WTC11 (cell line): ENCODE measurements around the gene AGPS. TPM values are rescaled to one million over a fixed set of nuclear protein-coding genes. Genes with fewer than 3 reads are reported as not detected.

Source experiments
- ATAC-seq: fragments of 200-7000 bp; cut with Tn5 transposase; 2 replicates; pipeline ENCODE4 v1.10.0; 2021; ENCODE audit warnings: mild to moderate bottlenecking, moderate library complexity
- CTCF ChIA-PET: fragments of 300-600 bp; sonication (Branson Sonifier 250); formaldehyde crosslinking; loops from one replicate; lab custom pipeline; 2021; ENCODE audit warnings: antibody characterized with exemption; lab: Charles Lee
- POLR2A ChIA-PET: fragments of 350-600 bp; sonication (Branson Sonifier 250); formaldehyde crosslinking; loops from one replicate; lab custom pipeline; 2021; ENCODE audit warnings: antibody characterized with exemption; lab: Charles Lee
- DNase-seq: peaks from one replicate; pipeline ENCODE4 v3.0.0; 2021; ENCODE audit warnings: low spot score
- H3K27ac Mint-ChIP-seq: 2 replicates; pipeline ENCODE4 v1.8.0; 2021; ENCODE audit warnings: mixed read lengths
- H3K27me3 Mint-ChIP-seq: 2 replicates; pipeline ENCODE4 v1.8.0; 2021; ENCODE audit warnings: low read depth, mild to moderate bottlenecking, moderate library complexity, mixed read lengths
- H3K36me3 Mint-ChIP-seq: 2 replicates; pipeline ENCODE4 v1.8.0; 2021; ENCODE audit warnings: mixed read lengths
- H3K4me1 Mint-ChIP-seq: 2 replicates; pipeline ENCODE4 v1.8.0; 2022; ENCODE audit warnings: mixed read lengths
- H3K4me3 Mint-ChIP-seq: 2 replicates; pipeline ENCODE4 v1.8.0; 2021; ENCODE audit warnings: mild to moderate bottlenecking, moderate library complexity, mixed read lengths
- H3K9me3 Mint-ChIP-seq: 2 replicates; pipeline ENCODE4 v1.8.0; 2021; ENCODE audit warnings: mixed read lengths
- AFF4 ChIP-seq: sonication (generic); formaldehyde crosslinking; IDR thresholded peaks from 2 replicates; pipeline ENCODE4 v1.8.1; 2023; ENCODE audit warnings: mild to moderate bottlenecking, missing genetic modification reagents, borderline replicate concordance
- ARID4B ChIP-seq: sonication (generic); formaldehyde crosslinking; IDR thresholded peaks from 2 replicates; pipeline ENCODE4 v1.8.0; 2023; ENCODE audit warnings: missing genetic modification reagents, mild to moderate bottlenecking, borderline replicate concordance
- CBFB ChIP-seq: sonication (generic); formaldehyde crosslinking; IDR thresholded peaks from 2 replicates; pipeline ENCODE4 v1.8.1; 2022; ENCODE audit warnings: mild to moderate bottlenecking, low read depth, missing genetic modification reagents
- CREM ChIP-seq: sonication (generic); formaldehyde crosslinking; IDR thresholded peaks from 2 replicates; pipeline ENCODE4 v1.8.1; 2022; ENCODE audit warnings: mild to moderate bottlenecking, missing genetic modification reagents, moderate library complexity
- E2F5 ChIP-seq: sonication (generic); formaldehyde crosslinking; IDR thresholded peaks from 2 replicates; pipeline ENCODE4 v1.8.1; 2022; ENCODE audit warnings: mild to moderate bottlenecking, moderate library complexity, missing genetic modification reagents
- GABPB1 ChIP-seq: sonication (generic); formaldehyde crosslinking; IDR thresholded peaks from 2 replicates; pipeline ENCODE4 v1.8.1; 2023; ENCODE audit warnings: mild to moderate bottlenecking, missing genetic modification reagents
- MAX ChIP-seq: sonication (generic); formaldehyde crosslinking; IDR thresholded peaks from 2 replicates; pipeline ENCODE4 v1.8.0; 2022; ENCODE audit warnings: mild to moderate bottlenecking, missing genetic modification reagents
- MLX ChIP-seq: sonication (generic); formaldehyde crosslinking; IDR thresholded peaks from 2 replicates; pipeline ENCODE4 v1.8.1; 2023; ENCODE audit warnings: mild to moderate bottlenecking, missing genetic modification reagents, moderate library complexity
- MXD4 ChIP-seq: fragments of 250-450 bp; sonication (Bioruptor Pico); IDR thresholded peaks from 2 replicates; pipeline ENCODE4 v1.8.0; 2021; ENCODE audit warnings: mild to moderate bottlenecking, moderate library complexity, borderline replicate concordance
- MYBL2 ChIP-seq: sonication (generic); formaldehyde crosslinking; IDR thresholded peaks from 2 replicates; pipeline ENCODE4 v1.8.1; 2023; ENCODE audit warnings: mild to moderate bottlenecking, moderate library complexity, missing genetic modification reagents
- OVOL2 ChIP-seq: fragments of 250-450 bp; sonication (Bioruptor Pico); IDR thresholded peaks from 2 replicates; pipeline ENCODE4 v1.9.0; 2021; ENCODE audit warnings: mild to moderate bottlenecking, borderline replicate concordance
- PRRX2 ChIP-seq: fragments of 250-450 bp; sonication (Bioruptor Pico); IDR thresholded peaks from 2 replicates; pipeline ENCODE4 v1.8.0; 2021; ENCODE audit warnings: mild to moderate bottlenecking
- RELA ChIP-seq: sonication (generic); formaldehyde crosslinking; IDR thresholded peaks from 2 replicates; pipeline ENCODE4 v1.8.1; 2022; ENCODE audit warnings: missing genetic modification reagents, mild to moderate bottlenecking, borderline replicate concordance
- USF2 ChIP-seq: sonication (generic); formaldehyde crosslinking; IDR thresholded peaks from 2 replicates; pipeline ENCODE4 v1.8.1; 2023; ENCODE audit warnings: mild to moderate bottlenecking, missing genetic modification reagents, moderate library complexity
- ZBTB21 ChIP-seq: sonication (generic); formaldehyde crosslinking; IDR thresholded peaks from 2 replicates; pipeline ENCODE4 v1.8.1; 2023; ENCODE audit warnings: mild to moderate bottlenecking, missing genetic modification reagents, borderline replicate concordance
- ZMAT4 ChIP-seq: fragments of 250-450 bp; sonication (Bioruptor Pico); IDR thresholded peaks from 2 replicates; pipeline ENCODE4 v1.9.0; 2021; ENCODE audit warnings: mild to moderate bottlenecking
- ZNF121 ChIP-seq: sonication (generic); formaldehyde crosslinking; IDR thresholded peaks from 2 replicates; pipeline ENCODE4 v1.8.0; 2023; ENCODE audit warnings: missing genetic modification reagents
- ZNF138 ChIP-seq: sonication (generic); formaldehyde crosslinking; conservative IDR thresholded peaks from 2 replicates; pipeline ENCODE4 v1.8.1; 2022; ENCODE audit warnings: mild to moderate bottlenecking, moderate library complexity, missing genetic modification reagents
- ZNF317 ChIP-seq: sonication (generic); formaldehyde crosslinking; IDR thresholded peaks from 2 replicates; pipeline ENCODE4 v1.8.1; 2023; ENCODE audit warnings: low read depth, mild to moderate bottlenecking, moderate library complexity, missing genetic modification reagents, borderline replicate concordance
- ZNF423 ChIP-seq: fragments of 250-450 bp; sonication (Bioruptor Pico); IDR thresholded peaks from 2 replicates; pipeline ENCODE4 v2.1.2; 2022; ENCODE audit warnings: mild to moderate bottlenecking, moderate library complexity
- ZNF671 ChIP-seq: fragments of 250-450 bp; sonication (Bioruptor Pico); IDR thresholded peaks from 2 replicates; pipeline ENCODE4 v1.8.0; 2021; ENCODE audit warnings: mild to moderate bottlenecking
- total RNA-seq: library from RNA; stranded (reverse); gene quantifications from 3 replicates; pipeline ENCODE4 v1.2.3, GENCODE V29; 2021

AGPS gene
- total RNA-seq, 1 experiment from 2014 or later, result 60.8 TPM

GRCh38 chr2:177434475-177434874, 41.9 kb downstream of the AGPS start:
- Mint-ChIP-seq H3K27ac (no peak overlapping the region), H3K27me3 (no peaks in the 10 kb centered on the region), H3K36me3 (peaks cover 43% of the 10 kb centered on the region), H3K9me3 (peaks cover 35% of the 10 kb centered on the region), H3K4me3 (no peak overlapping the region)
- DNase-seq, result no peak
- ChIA-PET POLR2A (no interaction called here), CTCF (interaction anchor here (1.5 kb wide), 1 partner anchor 18 kb away, joined by 5 read pairs; no protein-coding TSS in a partner anchor)
- TF ChIP-seq MAX (CRISPR knock-in tag) (no peak), GABPB1 (no peak), MXD4 (CRISPR knock-in tag) (no peak)
- TF ChIP-seq, all 79 proteins: peak for 0
- H3K4me1 Mint-ChIP-seq, result no peaks in the 10 kb centered on the region
- ATAC-seq, result no peak

- no peak for ATAC-seq
- POLR2A ChIA-PET, result interaction anchor here (0.6 kb wide), 1 partner anchor 630 kb away, joined by 11 read pairs; no protein-coding TSS in a partner anchor
- no peaks in the 10 kb centered on the region for H3K4me1 Mint-ChIP-seq
- no peak overlapping the region for H3K27ac Mint-ChIP-seq
- H3K27me3 Mint-ChIP-seq, result no peaks in the 10 kb centered on the region
- no peak overlapping the region for H3K4me3 Mint-ChIP-seq
- CTCF ChIA-PET, result no interaction called here
- DNase-seq, result no peak
- no peaks in the 10 kb centered on the region for H3K9me3 Mint-ChIP-seq
- peaks cover 26% of the 10 kb centered on the region for H3K36me3 Mint-ChIP-seq
- TF ChIP-seq MYBL2 (CRISPR knock-in tag), result no peak
- no peak for TF ChIP-seq ZNF317
- TF ChIP-seq ZNF138 (CRISPR knock-in tag), result no peak
- TF ChIP-seq PRRX2, result no peak
- TF ChIP-seq USF2 (CRISPR knock-in tag), result no peak
These were observed 52.6 kb downstream of the AGPS start for GRCh38 chr2:177445200-177445599.

- DNase-seq (no peak), ATAC-seq (no peak)
- ChIA-PET CTCF (no interaction called here), POLR2A (interaction anchor here (0.6 kb wide), 1 partner anchor 116 kb away, joined by 3 read pairs; no protein-coding TSS in a partner anchor)
- H3K4me1 Mint-ChIP-seq, result no peaks in the 10 kb centered on the region
- H3K27me3 Mint-ChIP-seq, result no peaks in the 10 kb centered on the region
- H3K4me3 Mint-ChIP-seq, result no peak overlapping the region
- H3K27ac Mint-ChIP-seq, result no peak overlapping the region
- H3K36me3 Mint-ChIP-seq, result peaks cover 30% of the 10 kb centered on the region
- H3K9me3 Mint-ChIP-seq, result no peaks in the 10 kb centered on the region
- TF ChIP-seq CBFB (no peak), ZMAT4 (no peak), E2F5 (CRISPR knock-in tag) (no peak), RELA (CRISPR knock-in tag) (no peak), ZNF121 (CRISPR knock-in tag) (no peak), ZNF423 (CRISPR knock-in tag) (no peak), CREM (CRISPR knock-in tag) (no peak), ZNF671 (CRISPR knock-in tag) (no peak), ZBTB21 (CRISPR knock-in tag) (no peak), AFF4 (CRISPR knock-in tag) (no peak), ARID4B (CRISPR knock-in tag) (no peak), OVOL2 (CRISPR knock-in tag) (no peak), MLX (CRISPR knock-in tag) (no peak), MXD4 (CRISPR knock-in tag) (no peak)
These were observed 55.5 kb downstream of the AGPS start for GRCh38 chr2:177448031-177448430.
